Measurements from ENCODE around the gene ARIH1.

Gene ARIH1

GRCh38 chr15:72487070-72487797 lies 13.1 kb downstream of the ARIH1 start:
- no peak for DNase-seq

GRCh38 chr15:72488558-72488957 lies 14.4 kb downstream of the ARIH1 start:
- no peak for DNase-seq

GRCh38 chr15:72489943-72490554 lies 15.9 kb downstream of the ARIH1 start:
- no peak for DNase-seq

GRCh38 chr15:72491768-72492167 lies 17.6 kb downstream of the ARIH1 start:
- DNase-seq: no peak

GRCh38 chr15:72492733-72493132 lies 18.6 kb downstream of the ARIH1 start:
- DNase-seq: no peak

- no peak for DNase-seq
Measured at GRCh38 chr15:72493220-72493619, 19.1 kb downstream of the ARIH1 start.

- no peak for DNase-seq
Measured at GRCh38 chr15:72495007-72495406, 20.9 kb downstream of the ARIH1 start.

GRCh38 chr15:72496783-72497182 lies 22.7 kb downstream of the ARIH1 start:
- DNase-seq: no peak

- no peak for DNase-seq
Measured at GRCh38 chr15:72497402-72497801, 23.3 kb downstream of the ARIH1 start.

- DNase-seq: no peak
Measured at GRCh38 chr15:72502220-72502809, 28.2 kb downstream of the ARIH1 start.

- no peak for DNase-seq
Measured at GRCh38 chr15:72503147-72503546, 29.0 kb downstream of the ARIH1 start.

GRCh38 chr15:72507402-72508092 lies 33.4 kb downstream of the ARIH1 start:
- DNase-seq: no peak

- no peak for DNase-seq
Measured at GRCh38 chr15:72509484-72509883, 35.4 kb downstream of the ARIH1 start.

- no peak for DNase-seq
Measured at GRCh38 chr15:72511536-72511935, 37.4 kb downstream of the ARIH1 start.

GRCh38 chr15:72515591-72516389 lies 41.7 kb downstream of the ARIH1 start:
- no peak for DNase-seq

- DNase-seq: no peak
Measured at GRCh38 chr15:72516777-72517176, 42.6 kb downstream of the ARIH1 start.

GRCh38 chr15:72521682-72522081 lies 47.6 kb downstream of the ARIH1 start:
- DNase-seq: no peak

GRCh38 chr15:72532991-72533601 lies 59.0 kb downstream of the ARIH1 start:
- DNase-seq: no peak

- DNase-seq: no peak
Measured at GRCh38 chr15:72534523-72534922, 60.4 kb downstream of the ARIH1 start.

- DNase-seq: no peak
Measured at GRCh38 chr15:72535911-72536310, 61.8 kb downstream of the ARIH1 start.

GRCh38 chr15:72536506-72536905 lies 62.4 kb downstream of the ARIH1 start:
- no peak for DNase-seq

- no peak for DNase-seq
Measured at GRCh38 chr15:72538931-72539330, 64.8 kb downstream of the ARIH1 start.
